ENCODE measurements around the gene DBP. TPM values are rescaled to one million over a fixed set of nuclear protein-coding genes. Genes with fewer than 3 reads are reported as not detected.

Gene DBP
- total and polyA plus RNA-seq, 2 of the 13 experiments (the other 11 are each of a cell fraction or from before 2014, with no cell fraction given), result 1.7 to 5.8 TPM

DNA sequence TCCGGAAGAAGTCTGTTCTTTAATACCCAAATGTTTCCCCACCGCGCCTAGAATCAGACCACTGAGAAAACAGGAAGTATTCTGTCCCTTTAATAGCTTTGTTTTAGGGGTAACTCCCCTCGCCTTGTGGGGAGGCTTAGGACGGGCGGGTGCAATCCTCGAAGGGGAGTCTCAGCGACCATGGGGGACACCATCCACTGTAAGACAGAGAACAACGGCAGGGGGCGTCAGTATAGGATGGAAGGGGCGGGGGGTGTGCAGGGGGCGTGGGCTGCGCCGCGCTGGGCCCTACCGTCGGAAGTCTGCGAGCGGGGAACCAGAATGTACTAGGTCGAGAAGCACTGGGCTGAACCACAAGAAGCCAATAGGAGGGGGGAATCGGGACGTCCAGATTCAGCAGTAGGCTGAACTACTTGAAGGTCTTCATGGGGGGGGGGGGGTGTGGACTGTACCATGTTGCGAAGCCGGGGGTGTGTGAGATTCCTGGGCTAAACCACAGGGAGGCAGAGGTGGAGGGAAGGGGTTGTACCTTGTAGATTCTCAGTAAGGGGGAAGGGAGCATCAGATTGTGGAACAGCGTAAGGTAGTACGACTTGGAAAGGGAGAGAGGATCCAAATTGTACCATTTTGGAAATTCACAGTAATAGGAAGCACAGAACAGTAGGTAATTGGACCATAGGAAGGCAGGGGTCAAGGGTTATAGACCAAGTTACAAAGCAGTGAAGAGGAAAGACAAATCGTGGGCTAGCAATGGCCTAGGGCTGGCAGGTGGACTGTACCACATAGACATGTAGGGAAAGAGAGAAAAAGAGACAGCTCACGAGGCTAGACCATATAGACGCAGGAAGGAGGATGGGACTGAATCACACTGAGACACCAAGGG is 1.0 kb upstream of the DBP start (continued):
- TF ChIP-seq, protein P1, sequence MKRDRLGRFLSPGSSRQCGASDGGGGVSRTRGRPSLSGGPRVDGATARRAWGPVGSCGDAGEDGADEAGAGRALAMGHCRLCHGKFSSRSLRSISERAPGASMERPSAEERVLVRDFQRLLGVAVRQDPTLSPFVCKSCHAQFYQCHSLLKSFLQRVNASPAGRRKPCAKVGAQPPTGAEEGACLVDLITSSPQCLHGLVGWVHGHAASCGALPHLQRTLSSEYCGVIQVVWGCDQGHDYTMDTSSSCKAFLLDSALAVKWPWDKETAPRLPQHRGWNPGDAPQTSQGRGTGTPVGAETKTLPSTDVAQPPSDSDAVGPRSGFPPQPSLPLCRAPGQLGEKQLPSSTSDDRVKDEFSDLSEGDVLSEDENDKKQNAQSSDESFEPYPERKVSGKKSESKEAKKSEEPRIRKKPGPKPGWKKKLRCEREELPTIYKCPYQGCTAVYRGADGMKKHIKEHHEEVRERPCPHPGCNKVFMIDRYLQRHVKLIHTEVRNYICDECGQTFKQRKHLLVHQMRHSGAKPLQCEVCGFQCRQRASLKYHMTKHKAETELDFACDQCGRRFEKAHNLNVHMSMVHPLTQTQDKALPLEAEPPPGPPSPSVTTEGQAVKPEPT (CRISPR knock-in tag; IDR thresholded peaks at IDR 0.05; ENCODE audit: low read depth), result 0 out of 2 replicates have a peak, but pooled peaks have one; percentile 15
- TF ChIP-seq CHD4 (IDR thresholded peaks at IDR 0.05; ENCODE audit: borderline replicate concordance, low read length) (peak; percentile 86; the same call in 1 of the 2 replicates), ZBTB20 (CRISPR knock-in tag; IDR thresholded peaks at IDR 0.05; ENCODE audit: borderline replicate concordance, low read depth) (0 out of 2 replicates have a peak, but pooled peaks have one; percentile 7), ZNF556 (CRISPR knock-in tag; IDR thresholded peaks at IDR 0.05; ENCODE audit: borderline replicate concordance) (0 out of 2 replicates have a peak, but pooled peaks have one; percentile 10), ZNF550 (CRISPR knock-in tag; IDR thresholded peaks at IDR 0.05; ENCODE audit: borderline replicate concordance) (0 out of 2 replicates have a peak, but pooled peaks have one; percentile 5), TGIF2 (CRISPR knock-in tag; IDR thresholded peaks at IDR 0.05) (peak; percentile 33; the same call in 1 of the 2 replicates), LCORL (IDR thresholded peaks at IDR 0.05) (no peak), LCORL (CRISPR knock-in tag; IDR thresholded peaks at IDR 0.05) (no peak), ZNF335 (CRISPR knock-in tag; IDR thresholded peaks at IDR 0.05) (0 out of 2 replicates have a peak, but pooled peaks have one; percentile 10), ZMYM3 (CRISPR knock-in tag; IDR thresholded peaks at IDR 0.05) (no peak), SALL1 (CRISPR knock-in tag; IDR thresholded peaks at IDR 0.05) (peak; percentile 28; the same call in 1 of the 2 replicates)
- TF ChIP-seq, protein P2, sequence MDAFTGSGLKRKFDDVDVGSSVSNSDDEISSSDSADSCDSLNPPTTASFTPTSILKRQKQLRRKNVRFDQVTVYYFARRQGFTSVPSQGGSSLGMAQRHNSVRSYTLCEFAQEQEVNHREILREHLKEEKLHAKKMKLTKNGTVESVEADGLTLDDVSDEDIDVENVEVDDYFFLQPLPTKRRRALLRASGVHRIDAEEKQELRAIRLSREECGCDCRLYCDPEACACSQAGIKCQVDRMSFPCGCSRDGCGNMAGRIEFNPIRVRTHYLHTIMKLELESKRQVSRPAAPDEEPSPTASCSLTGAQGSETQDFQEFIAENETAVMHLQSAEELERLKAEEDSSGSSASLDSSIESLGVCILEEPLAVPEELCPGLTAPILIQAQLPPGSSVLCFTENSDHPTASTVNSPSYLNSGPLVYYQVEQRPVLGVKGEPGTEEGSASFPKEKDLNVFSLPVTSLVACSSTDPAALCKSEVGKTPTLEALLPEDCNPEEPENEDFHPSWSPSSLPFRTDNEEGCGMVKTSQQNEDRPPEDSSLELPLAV (CRISPR knock-in tag; conservative IDR thresholded peaks at IDR 0.05; ENCODE audit: low read depth), result no peak
- TF ChIP-seq, protein P3, sequence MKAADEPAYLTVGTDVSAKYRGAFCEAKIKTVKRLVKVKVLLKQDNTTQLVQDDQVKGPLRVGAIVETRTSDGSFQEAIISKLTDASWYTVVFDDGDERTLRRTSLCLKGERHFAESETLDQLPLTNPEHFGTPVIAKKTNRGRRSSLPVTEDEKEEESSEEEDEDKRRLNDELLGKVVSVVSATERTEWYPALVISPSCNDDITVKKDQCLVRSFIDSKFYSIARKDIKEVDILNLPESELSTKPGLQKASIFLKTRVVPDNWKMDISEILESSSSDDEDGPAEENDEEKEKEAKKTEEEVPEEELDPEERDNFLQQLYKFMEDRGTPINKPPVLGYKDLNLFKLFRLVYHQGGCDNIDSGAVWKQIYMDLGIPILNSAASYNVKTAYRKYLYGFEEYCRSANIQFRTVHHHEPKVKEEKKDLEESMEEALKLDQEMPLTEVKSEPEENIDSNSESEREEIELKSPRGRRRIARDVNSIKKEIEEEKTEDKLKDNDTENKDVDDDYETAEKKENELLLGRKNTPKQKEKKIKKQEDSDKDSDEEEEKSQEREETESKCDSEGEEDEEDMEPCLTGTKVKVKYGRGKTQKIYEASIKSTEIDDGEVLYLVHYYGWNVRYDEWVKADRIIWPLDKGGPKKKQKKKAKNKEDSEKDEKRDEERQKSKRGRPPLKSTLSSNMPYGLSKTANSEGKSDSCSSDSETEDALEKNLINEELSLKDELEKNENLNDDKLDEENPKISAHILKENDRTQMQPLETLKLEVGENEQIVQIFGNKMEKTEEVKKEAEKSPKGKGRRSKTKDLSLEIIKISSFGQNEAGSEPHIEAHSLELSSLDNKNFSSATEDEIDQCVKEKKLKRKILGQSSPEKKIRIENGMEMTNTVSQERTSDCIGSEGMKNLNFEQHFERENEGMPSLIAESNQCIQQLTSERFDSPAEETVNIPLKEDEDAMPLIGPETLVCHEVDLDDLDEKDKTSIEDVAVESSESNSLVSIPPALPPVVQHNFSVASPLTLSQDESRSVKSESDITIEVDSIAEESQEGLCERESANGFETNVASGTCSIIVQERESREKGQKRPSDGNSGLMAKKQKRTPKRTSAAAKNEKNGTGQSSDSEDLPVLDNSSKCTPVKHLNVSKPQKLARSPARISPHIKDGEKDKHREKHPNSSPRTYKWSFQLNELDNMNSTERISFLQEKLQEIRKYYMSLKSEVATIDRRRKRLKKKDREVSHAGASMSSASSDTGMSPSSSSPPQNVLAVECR (CRISPR knock-in tag; IDR thresholded peaks at IDR 0.05; ENCODE audit: borderline replicate concordance), result peak; percentile 15
- TF ChIP-seq, protein P4, sequence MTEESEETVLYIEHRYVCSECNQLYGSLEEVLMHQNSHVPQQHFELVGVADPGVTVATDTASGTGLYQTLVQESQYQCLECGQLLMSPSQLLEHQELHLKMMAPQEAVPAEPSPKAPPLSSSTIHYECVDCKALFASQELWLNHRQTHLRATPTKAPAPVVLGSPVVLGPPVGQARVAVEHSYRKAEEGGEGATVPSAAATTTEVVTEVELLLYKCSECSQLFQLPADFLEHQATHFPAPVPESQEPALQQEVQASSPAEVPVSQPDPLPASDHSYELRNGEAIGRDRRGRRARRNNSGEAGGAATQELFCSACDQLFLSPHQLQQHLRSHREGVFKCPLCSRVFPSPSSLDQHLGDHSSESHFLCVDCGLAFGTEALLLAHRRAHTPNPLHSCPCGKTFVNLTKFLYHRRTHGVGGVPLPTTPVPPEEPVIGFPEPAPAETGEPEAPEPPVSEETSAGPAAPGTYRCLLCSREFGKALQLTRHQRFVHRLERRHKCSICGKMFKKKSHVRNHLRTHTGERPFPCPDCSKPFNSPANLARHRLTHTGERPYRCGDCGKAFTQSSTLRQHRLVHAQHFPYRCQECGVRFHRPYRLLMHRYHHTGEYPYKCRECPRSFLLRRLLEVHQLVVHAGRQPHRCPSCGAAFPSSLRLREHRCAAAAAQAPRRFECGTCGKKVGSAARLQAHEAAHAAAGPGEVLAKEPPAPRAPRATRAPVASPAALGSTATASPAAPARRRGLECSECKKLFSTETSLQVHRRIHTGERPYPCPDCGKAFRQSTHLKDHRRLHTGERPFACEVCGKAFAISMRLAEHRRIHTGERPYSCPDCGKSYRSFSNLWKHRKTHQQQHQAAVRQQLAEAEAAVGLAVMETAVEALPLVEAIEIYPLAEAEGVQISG (CRISPR knock-in tag; IDR thresholded peaks at IDR 0.05), result 0 out of 2 replicates have a peak, but pooled peaks have one; percentile 16
- TF ChIP-seq, protein P5, sequence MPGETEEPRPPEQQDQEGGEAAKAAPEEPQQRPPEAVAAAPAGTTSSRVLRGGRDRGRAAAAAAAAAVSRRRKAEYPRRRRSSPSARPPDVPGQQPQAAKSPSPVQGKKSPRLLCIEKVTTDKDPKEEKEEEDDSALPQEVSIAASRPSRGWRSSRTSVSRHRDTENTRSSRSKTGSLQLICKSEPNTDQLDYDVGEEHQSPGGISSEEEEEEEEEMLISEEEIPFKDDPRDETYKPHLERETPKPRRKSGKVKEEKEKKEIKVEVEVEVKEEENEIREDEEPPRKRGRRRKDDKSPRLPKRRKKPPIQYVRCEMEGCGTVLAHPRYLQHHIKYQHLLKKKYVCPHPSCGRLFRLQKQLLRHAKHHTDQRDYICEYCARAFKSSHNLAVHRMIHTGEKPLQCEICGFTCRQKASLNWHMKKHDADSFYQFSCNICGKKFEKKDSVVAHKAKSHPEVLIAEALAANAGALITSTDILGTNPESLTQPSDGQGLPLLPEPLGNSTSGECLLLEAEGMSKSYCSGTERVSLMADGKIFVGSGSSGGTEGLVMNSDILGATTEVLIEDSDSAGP (CRISPR knock-in tag; IDR thresholded peaks at IDR 0.05; ENCODE audit: borderline replicate concordance), result peak; percentile 89

Data from HepG2 (cell line).